ENCODE results near the gene APOL5. TPM values are rescaled to one million over a fixed set of nuclear protein-coding genes. Genes with fewer than 3 reads are reported as not detected.

The APOL5 gene
- not detected in 2 replicates for total RNA-seq

GRCh38 chr22:35717572-35717971, at the start of gene APOL5:
Gene APOL5, plus strand, starts transcription at chr22:35717872. Its CDS starts 0 bp downstream, at chr22:35717872.

Other genes with a start within 250 kb of the APOL5 start
- not detected in 2 replicates for gene RASD2, start 177.0 kb upstream of the APOL5 start, total RNA-seq
- not detected in 2 replicates for gene MB, start 100.5 kb upstream of the APOL5 start, total RNA-seq
- gene APOL6, start 69.4 kb upstream of the APOL5 start, total RNA-seq: 4.5 and 4.6 TPM in 2 replicates